Suppressor macrophage (primary cell): ENCODE data around the gene STXBP1.
A peak's percentile ranks its signal among the peaks of the same experiment; 100 is the strongest.

Experiments used
- DNase-seq, 4 experiments: peaks; one replicate each; pipeline ENCODE4 v3.0.0-alpha.2; 2020 to 2022
- total RNA-seq, 17 experiments: gene quantifications; one replicate each; lab custom pipeline; 2026; ENCODE audit warnings: mixed read lengths in 6 of 17, inconsistent platforms in 3 of 17; lab: John Stamatoyannopoulos, UW

Gene STXBP1
- 0.69 to 11.0 (median 4.5) reads per million in 17 experiments for total RNA-seq

- peak; percentile 85 to 94 (median 90) for DNase-seq
Observed at GRCh38 chr9:127611899-127612790, at the start of gene STXBP1. STXBP1 (plus strand) TSS chr9:127612277; CDS start chr9:127612404, 127 bp downstream.

GRCh38 chr9:127562279-127562796 is 49.7 kb upstream of the STXBP1 start:
- DNase-seq: peak in 2 of 4 experiments; percentile 27 to 38

GRCh38 chr9:127562841-127563401 is 49.2 kb upstream of the STXBP1 start:
- DNase-seq: peak; percentile 66 to 86 (median 74)

GRCh38 chr9:127563579-127563978 is 48.5 kb upstream of the STXBP1 start:
- DNase-seq: peak in 1 of 4 experiments; percentile 0

GRCh38 chr9:127565231-127565630 is 46.8 kb upstream of the STXBP1 start:
- no peak for DNase-seq

- DNase-seq: peak in 1 of 4 experiments; percentile 10
Observed at GRCh38 chr9:127566351-127567001, 45.6 kb upstream of the STXBP1 start.

- DNase-seq: peak in 3 of 4 experiments; percentile 51 to 73 (median 67)
Observed at GRCh38 chr9:127567035-127567729, 44.9 kb upstream of the STXBP1 start.

- peak in 3 of 4 experiments; percentile 33 to 63 (median 53) for DNase-seq
Observed at GRCh38 chr9:127567730-127568617, 44.1 kb upstream of the STXBP1 start.

GRCh38 chr9:127568618-127568970 is 43.5 kb upstream of the STXBP1 start:
- peak in 1 of 4 experiments; percentile 33 for DNase-seq

GRCh38 chr9:127568971-127569885 is 42.8 kb upstream of the STXBP1 start:
- DNase-seq: peak; percentile 86 to 97 (median 91)

- peak in 3 of 4 experiments; percentile 32 to 46 (median 41) for DNase-seq
Observed at GRCh38 chr9:127569886-127570401, 42.1 kb upstream of the STXBP1 start.

- DNase-seq: peak in 3 of 4 experiments; percentile 30 to 50 (median 39)
Observed at GRCh38 chr9:127570533-127571111, 41.5 kb upstream of the STXBP1 start.

- DNase-seq: no peak
Observed at GRCh38 chr9:127571971-127572370, 40.1 kb upstream of the STXBP1 start.

GRCh38 chr9:127572961-127573721 is 38.9 kb upstream of the STXBP1 start:
- DNase-seq: peak; percentile 58 to 80 (median 72)

GRCh38 chr9:127574072-127574993 is 37.7 kb upstream of the STXBP1 start:
- DNase-seq: peak; percentile 77 to 91 (median 89)

- no peak for DNase-seq
Observed at GRCh38 chr9:127575875-127576778, 36.0 kb upstream of the STXBP1 start.
